Esophagus muscularis mucosa (tissue), 4 donors: ENCODE data around the gene CREBZF. TPM values are rescaled to one million over a fixed set of nuclear protein-coding genes. Genes with fewer than 3 reads are reported as not detected.

Experiments used
- DNase-seq: peaks from one replicate; pipeline ENCODE4 v3.0.0-alpha.2; 2017; ENCODE audit errors: extremely low spot score
- H3K27ac ChIP-seq, 4 donors: fragments of 200-600 bp; sonication (generic); replicated peaks in 1 of 4; 1 replicate in 3 of 4; 2 replicates in 1 of 4; pipeline ENCODE4 v1.5.1; 2016 to 2019; ENCODE audit warnings: mild to moderate bottlenecking in 1 of 4
- H3K27me3 ChIP-seq, 4 donors: fragments of 200-600 bp; sonication (generic); one replicate each; pipeline versions ENCODE4 v1.5.1 to v1.6.0; 2016 to 2019
- H3K36me3 ChIP-seq, 4 donors: fragments of 200-600 bp; sonication (generic); one replicate each; pipeline ENCODE4 v1.5.1; 2016 to 2019
- H3K4me1 ChIP-seq, 4 donors: fragments of 200-600 bp; sonication (generic); one replicate each; pipeline ENCODE4 v1.5.1; 2016 to 2019
- H3K4me3 ChIP-seq, 4 donors: fragments of 200-600 bp; sonication (generic); 1 replicate in 2 of 4; 2 replicates in 2 of 4; pipeline ENCODE4 v1.5.1; 2016 to 2019; ENCODE audit warnings: mild to moderate bottlenecking in 4 of 4, moderate library complexity in 1 of 4
- H3K9me3 ChIP-seq, 4 donors: fragments of 200-600 bp; sonication (generic); 1 replicate in 3 of 4; 2 replicates in 1 of 4; pipeline ENCODE4 v1.5.1; 2016 to 2019
- CTCF ChIP-seq, 3 experiments: fragments of 200-600 bp in 2 of 3; fragments of 450-650 bp in 1 of 3; sonication (generic) in 2 of 3; IDR thresholded peaks; one replicate each; pipeline ENCODE4 v1.5.1; 2017 to 2019; ENCODE audit warnings: antibody characterized with exemption in 3 of 3, mild to moderate bottlenecking in 2 of 3, moderate library complexity in 1 of 3
- EP300 ChIP-seq: sonication (generic); formaldehyde crosslinking; IDR thresholded peaks from one replicate; pipeline ENCODE4 v1.6.1; 2017; ENCODE audit warnings: antibody characterized with exemption
- POLR2A ChIP-seq: fragments of 450-650 bp; IDR thresholded peaks from one replicate; pipeline ENCODE4 v1.6.1; 2017; ENCODE audit warnings: antibody characterized with exemption, moderate library complexity, mild to moderate bottlenecking, low read depth
- POLR2AphosphoS5 ChIP-seq, 2 donors: sonication (generic); formaldehyde crosslinking; IDR thresholded peaks; one replicate each; pipeline ENCODE4 v1.6.1; 2017; ENCODE audit warnings: antibody characterized with exemption in 2 of 2
- WGBS: methylation state at CpG from one replicate; pipeline ENCODE4 v1.1.5; 2018; 5-methylcytosine and 5-hydroxymethylcytosine counted together
- intact Hi-C: fragments of 100-400 bp; cut with DNase I; formaldehyde crosslinking; loops from one replicate; pipeline ENCODE4 v1.15.1; 2023
- total RNA-seq, 4 donors: library from RNA; depleted of rRNA; stranded (reverse); fragments of >200 nt; gene quantifications; one replicate each; pipeline versions ENCODE4 v1.1.0 to v1.2.1, GENCODE V29; 2016

The CREBZF gene
- total RNA-seq, 4 donors from 2014 or later, result 34.8 to 60.6 (median 37.0) TPM

DNA sequence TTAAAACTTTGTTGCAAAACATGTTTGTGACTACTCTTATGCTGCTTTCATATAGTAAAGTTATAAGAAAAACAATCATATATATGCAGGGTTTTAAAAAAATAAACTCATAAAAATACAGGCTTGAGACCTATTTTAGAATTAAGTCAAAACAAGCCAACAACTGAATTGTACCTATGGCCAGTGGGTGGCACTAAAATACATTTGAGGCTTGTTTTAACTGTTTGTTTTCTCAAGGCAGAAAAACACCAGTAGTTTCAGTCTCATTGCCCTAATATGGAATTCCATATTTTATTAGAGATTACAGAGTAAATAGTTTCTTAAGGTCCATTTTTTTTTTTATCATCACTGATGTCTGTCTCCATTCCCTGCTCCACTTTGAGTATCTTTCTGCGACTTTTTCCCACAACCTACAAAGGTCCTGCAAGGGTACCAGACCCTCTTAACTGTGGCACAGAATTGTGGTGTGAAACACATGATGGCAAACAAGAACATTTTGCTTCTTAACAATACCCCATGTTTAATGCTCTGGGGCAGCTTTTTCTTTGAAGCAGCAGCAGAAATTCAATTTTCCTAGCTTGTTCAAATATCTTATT is 29.6 kb upstream of the CREBZF start:
- WGBS, result 100% methylated on average over 1 of the region's 1 CpG
- Histone ChIP-seq H3K4me1 (no peaks in the 10 kb centered on the region), H3K27me3 (no peaks in the 10 kb centered on the region), H3K27ac (no peak overlapping the region), H3K36me3 (no peaks in the 10 kb centered on the region), H3K4me3 (no peak overlapping the region), H3K9me3 (no peaks in the 10 kb centered on the region)
- intact Hi-C loops, result no loop called here
- TF ChIP-seq CTCF (IDR thresholded peaks at IDR 0.05) (peak; percentile 19 to 36 (median 19)), POLR2A (no peak)
- DNase-seq, result no peak

DNA sequence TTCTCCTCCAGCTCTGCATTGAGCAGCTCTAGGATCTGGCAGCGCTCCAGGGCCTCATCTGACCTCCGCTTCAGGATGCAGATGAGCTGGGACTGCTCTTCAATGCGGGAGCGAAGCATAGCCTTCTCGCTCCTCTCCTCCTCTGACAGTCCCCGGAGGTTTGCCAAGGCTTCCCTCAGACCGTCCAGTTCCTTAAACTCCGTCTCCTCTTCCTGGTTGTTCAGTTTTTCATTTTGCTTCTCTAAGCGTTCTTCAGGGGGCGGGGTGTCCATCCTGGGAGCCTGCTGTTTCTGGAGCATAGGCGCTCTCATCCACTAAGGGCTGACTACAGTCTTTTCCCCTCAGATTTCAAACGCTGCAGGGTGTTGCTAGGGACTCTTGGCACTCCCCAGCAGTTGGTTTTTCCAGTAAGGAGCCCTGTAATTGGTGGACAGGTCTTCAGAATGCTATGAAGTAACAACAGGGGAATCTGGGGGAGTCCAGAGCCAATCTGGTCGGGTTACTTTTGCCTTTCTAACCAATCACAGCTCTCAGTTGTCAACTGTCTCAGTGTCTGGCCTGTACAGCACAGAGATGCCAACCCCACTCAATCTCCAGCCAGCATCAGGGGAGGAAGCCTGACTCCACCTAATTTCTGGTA is 21.0 kb upstream of the CREBZF start, which contains the start of gene CCDC89:
CCDC89 (minus strand) TSS at position 376 of the 640 bp plus-strand sequence; CDS start at position 311, 65 bp downstream.
- Histone ChIP-seq H3K27me3 (no peaks in the 10 kb centered on the region), H3K36me3 (no peaks in the 10 kb centered on the region), H3K4me1 (peaks cover 16 to 38% (median 31%) of the 10 kb centered on the region in 4 donors), H3K4me3 (peak within 1 kb of the TSS; percentile 50 to 62 (median 54)), H3K27ac (peak within 1 kb of the TSS; percentile 76 to 83 (median 80)), H3K9me3 (no peaks in the 10 kb centered on the region)
- DNase-seq, result peak; percentile 94
- intact Hi-C loops, result no loop called here
- WGBS, result 22% methylated on average over 13 of the region's 13 CpGs
- TF ChIP-seq EP300 (no peak), POLR2AphosphoS5 (IDR thresholded peaks at IDR 0.05) (peak; percentile 51 to 57), CTCF (IDR thresholded peaks at IDR 0.05) (peak in 1 of 3 experiments; percentile 12), POLR2A (no peak)

DNA sequence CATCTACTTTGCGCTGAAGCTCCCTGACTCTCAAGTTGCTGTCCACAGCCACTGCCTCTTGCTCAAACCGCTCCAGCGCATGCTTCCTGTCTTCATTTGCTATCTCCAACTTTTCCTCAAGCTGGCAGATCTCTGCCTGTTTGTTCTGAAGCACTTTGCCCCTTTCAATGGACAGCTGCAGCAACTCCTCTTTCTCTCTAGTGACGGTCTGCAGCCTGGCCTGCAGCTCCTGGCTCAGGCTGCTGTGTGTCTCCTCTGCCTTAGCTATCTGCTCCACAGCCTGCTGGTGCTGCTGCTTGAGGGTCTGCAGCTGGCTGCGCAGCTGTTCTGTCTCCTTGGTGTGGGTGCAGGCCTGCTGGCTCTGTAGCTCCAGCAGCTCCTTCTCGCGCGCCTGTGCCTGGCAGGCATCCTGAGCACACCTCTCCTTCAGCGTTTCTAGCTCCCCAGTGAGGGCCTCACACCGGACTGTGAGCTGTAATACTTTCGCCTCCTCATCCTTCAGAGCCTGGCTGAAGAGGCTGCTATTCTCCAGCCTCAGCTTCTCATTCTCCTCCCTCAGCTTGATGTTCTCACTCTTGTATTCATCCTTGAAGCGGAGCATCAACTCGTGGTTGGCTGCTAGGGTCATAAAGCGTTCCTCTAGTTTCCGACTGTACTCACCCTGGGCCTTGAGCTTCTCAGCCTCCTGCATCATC is 20.3 kb upstream of the CREBZF start:
- DNase-seq, result no peak
- no peak for TF ChIP-seq POLR2A
- TF ChIP-seq POLR2AphosphoS5 (IDR thresholded peaks at IDR 0.05), result no peak
- TF ChIP-seq CTCF (IDR thresholded peaks at IDR 0.05), result no peak
- TF ChIP-seq EP300, result no peak
- H3K4me3 ChIP-seq, result peak overlapping the region; percentile 50 to 62 (median 54)
- peaks cover 16 to 38% (median 31%) of the 10 kb centered on the region in 4 donors for H3K4me1 ChIP-seq
- WGBS, result 46% methylated on average over 15 of the region's 15 CpGs
- no peaks in the 10 kb centered on the region for H3K36me3 ChIP-seq
- no peaks in the 10 kb centered on the region for H3K27me3 ChIP-seq
- intact Hi-C loops, result no loop called here
- H3K9me3 ChIP-seq, result no peaks in the 10 kb centered on the region
- peak overlapping the region; percentile 76 to 83 (median 80) for H3K27ac ChIP-seq

- no peak for TF ChIP-seq POLR2A
- TF ChIP-seq POLR2AphosphoS5 (IDR thresholded peaks at IDR 0.05), result peak; percentile 41 to 49
- intact Hi-C loops, result no loop called here
- no peak for DNase-seq
- Histone ChIP-seq H3K36me3 (no peaks in the 10 kb centered on the region), H3K9me3 (no peaks in the 10 kb centered on the region), H3K27ac (peak overlapping the region; percentile 24 to 65 (median 56)), H3K4me3 (peak overlapping the region; percentile 61 to 71 (median 63)), H3K27me3 (no peaks in the 10 kb centered on the region), H3K4me1 (peaks cover 16 to 38% (median 31%) of the 10 kb centered on the region in 4 donors)
- 24% methylated on average over 38 of the region's 43 CpGs for WGBS
Measured at GRCh38 chr11:85682330-85683305, 17.7 kb upstream of the CREBZF start.
